ENCODE data around the gene COX19.

Gene COX19, protein sequence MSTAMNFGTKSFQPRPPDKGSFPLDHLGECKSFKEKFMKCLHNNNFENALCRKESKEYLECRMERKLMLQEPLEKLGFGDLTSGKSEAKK

DNA sequence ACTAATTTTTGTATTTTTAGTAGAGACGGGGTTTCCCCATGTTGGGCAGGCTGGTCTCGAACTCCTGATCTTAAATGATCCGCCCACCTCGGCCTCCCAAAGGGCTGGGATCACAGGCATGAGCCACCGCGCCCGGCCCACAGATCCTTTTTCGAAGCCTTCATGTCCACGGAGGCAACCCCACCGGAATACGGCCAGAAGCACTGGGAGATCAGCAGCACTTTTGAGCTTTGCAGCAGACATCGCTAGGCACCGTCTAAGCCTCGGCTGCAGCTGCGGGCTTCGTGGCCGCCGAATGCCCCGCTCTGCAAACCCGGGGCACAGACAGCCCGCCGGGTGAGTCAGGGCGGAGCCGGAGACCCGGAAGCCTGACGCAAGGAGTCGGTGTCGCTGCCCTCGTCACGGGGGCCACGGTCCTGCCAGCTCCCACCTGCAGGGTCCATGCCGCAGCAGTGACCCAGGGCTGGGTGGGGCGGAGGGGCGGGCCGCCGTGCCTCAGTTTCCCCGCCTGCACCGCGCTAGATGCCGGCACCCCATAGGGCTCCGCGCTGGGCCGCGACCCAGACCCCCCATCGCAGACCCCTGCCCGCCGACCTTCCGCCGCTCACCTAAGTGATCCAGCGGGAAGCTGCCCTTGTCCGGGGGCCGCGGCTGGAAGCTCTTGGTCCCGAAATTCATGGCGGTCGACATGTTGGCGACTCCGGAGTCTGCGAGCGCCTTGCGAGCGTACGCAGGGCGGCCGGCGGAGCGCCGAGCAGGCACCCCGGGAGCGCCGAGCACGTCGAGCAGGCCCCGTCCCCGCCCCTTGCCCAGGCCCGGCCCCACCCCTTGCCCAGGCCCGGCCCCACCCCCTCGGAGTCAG lies at the start of gene COX19:
TSS of gene COX19 (minus strand) at position 730 of the 862 bp plus-strand sequence. CDS start at position 690, 40 bp downstream.
- Histone ChIP-seq H3K36me3 (ENCODE audit: control insufficient read depth, insufficient read depth, low read length) (peaks cover 12% of the 10 kb centered on the region), H3K4me3 (ENCODE audit: low read depth, low read length) (peak within 1 kb of the TSS; percentile 86), H3K9ac (ENCODE audit: low read depth, low read length) (peak within 1 kb of the TSS; percentile 81), H3K4me1 (ENCODE audit: control insufficient read depth, insufficient read depth, low read length) (no peaks in the 10 kb centered on the region), H3K9me3 (ENCODE audit: control insufficient read depth, insufficient read depth, low read length) (no peaks in the 10 kb centered on the region), H3K27me3 (ENCODE audit: control insufficient read depth, insufficient read depth, low read length) (no peaks in the 10 kb centered on the region)

DNA sequence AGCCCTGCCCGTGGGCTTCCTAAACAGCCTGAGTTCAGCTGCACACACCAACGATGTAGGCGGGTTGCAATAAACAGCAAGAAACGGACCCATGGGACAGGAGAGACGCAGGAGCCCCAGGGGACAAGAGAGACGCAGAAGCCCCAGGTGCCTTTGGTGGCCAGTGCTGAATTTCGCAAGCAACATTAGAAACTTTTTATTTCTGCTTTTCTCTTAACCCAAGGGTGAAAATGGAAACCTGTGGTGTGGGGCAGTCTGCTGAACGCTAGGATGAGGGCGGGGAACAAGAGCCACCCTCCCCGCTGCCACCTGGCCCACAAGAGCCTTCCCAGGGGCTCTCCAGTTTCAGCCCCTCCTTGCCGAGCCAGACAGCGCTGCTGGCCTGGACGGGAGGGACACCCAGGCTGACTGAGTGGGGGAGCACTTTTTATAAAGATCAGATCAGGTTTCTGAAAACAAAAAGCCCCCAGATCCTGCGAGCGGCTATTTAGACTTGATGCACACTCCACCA lies 49.0 kb upstream of the COX19 start:
- H3K36me3 ChIP-seq (ENCODE audit: control insufficient read depth, insufficient read depth, low read length): peaks cover 12% of the 10 kb centered on the region
- H3K9me3 ChIP-seq (ENCODE audit: control insufficient read depth, insufficient read depth, low read length): no peaks in the 10 kb centered on the region
- no peaks in the 10 kb centered on the region for H3K27me3 ChIP-seq (ENCODE audit: control insufficient read depth, insufficient read depth, low read length)
- no peak overlapping the region for H3K9ac ChIP-seq (ENCODE audit: low read depth, low read length)
- no peak overlapping the region for H3K4me3 ChIP-seq (ENCODE audit: low read depth, low read length)
- H3K4me1 ChIP-seq (ENCODE audit: control insufficient read depth, insufficient read depth, low read length): no peaks in the 10 kb centered on the region

DNA sequence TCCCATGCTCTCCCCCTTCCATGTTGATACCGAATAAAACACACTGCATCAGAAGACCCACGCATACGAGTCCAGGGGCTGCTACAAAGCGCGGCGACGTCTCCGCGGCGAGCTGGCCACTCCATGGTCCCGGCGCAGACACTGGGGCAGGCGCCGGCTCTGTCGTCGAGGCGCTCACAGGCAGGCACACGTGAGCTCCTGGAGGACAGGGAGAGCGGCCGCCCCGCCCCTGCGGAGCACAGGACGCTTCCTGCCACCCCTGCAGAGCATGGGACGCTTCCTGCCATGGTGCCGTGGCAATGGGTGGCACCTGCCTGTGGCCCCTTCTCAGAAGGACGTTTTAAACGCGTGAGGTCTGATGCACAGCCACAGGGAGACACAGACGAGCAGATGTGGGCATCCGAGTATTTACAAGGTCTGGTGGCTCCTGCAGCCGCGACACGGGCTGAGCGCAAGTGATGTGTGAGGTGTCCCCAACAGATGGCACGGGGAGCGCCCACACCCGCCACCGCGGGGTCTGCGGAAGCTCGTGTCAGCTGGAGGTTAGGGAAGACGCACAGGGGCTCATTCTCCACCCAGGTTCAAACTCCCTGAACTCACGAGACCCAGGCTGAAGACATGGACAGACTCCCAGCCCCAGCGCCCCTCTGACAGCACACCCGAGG lies 47.6 kb upstream of the COX19 start:
- no peak overlapping the region for H3K9ac ChIP-seq (ENCODE audit: low read depth, low read length)
- no peak overlapping the region for H3K4me3 ChIP-seq (ENCODE audit: low read depth, low read length)
- no peaks in the 10 kb centered on the region for H3K4me1 ChIP-seq (ENCODE audit: control insufficient read depth, insufficient read depth, low read length)
- no peaks in the 10 kb centered on the region for H3K9me3 ChIP-seq (ENCODE audit: control insufficient read depth, insufficient read depth, low read length)
- no peaks in the 10 kb centered on the region for H3K27me3 ChIP-seq (ENCODE audit: control insufficient read depth, insufficient read depth, low read length)
- H3K36me3 ChIP-seq (ENCODE audit: control insufficient read depth, insufficient read depth, low read length): peaks cover 18% of the 10 kb centered on the region

DNA sequence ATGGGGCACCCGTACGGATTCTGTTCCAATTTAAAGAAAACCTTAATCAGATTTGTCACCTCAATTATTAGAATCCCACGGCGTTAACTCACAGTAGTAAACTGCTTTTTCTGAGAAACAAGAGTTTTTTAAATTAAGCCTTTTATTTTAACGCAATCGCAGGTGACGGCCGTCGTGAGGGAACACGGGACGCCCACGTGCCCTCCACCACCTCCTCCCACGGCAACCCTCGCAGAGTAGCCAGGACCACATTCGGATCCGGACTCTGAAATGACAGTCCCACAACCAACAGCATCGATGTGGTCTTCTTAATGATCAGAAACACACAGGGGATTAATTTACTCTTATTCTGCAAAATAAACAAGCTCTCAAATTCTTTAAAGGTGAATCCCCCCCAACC lies 47.0 kb upstream of the COX19 start:
- no peaks in the 10 kb centered on the region for H3K27me3 ChIP-seq (ENCODE audit: control insufficient read depth, insufficient read depth, low read length)
- H3K9ac ChIP-seq (ENCODE audit: low read depth, low read length): no peak overlapping the region
- no peak overlapping the region for H3K4me3 ChIP-seq (ENCODE audit: low read depth, low read length)
- H3K4me1 ChIP-seq (ENCODE audit: control insufficient read depth, insufficient read depth, low read length): no peaks in the 10 kb centered on the region
- H3K36me3 ChIP-seq (ENCODE audit: control insufficient read depth, insufficient read depth, low read length): peaks cover 18% of the 10 kb centered on the region
- H3K9me3 ChIP-seq (ENCODE audit: control insufficient read depth, insufficient read depth, low read length): no peaks in the 10 kb centered on the region

DNA sequence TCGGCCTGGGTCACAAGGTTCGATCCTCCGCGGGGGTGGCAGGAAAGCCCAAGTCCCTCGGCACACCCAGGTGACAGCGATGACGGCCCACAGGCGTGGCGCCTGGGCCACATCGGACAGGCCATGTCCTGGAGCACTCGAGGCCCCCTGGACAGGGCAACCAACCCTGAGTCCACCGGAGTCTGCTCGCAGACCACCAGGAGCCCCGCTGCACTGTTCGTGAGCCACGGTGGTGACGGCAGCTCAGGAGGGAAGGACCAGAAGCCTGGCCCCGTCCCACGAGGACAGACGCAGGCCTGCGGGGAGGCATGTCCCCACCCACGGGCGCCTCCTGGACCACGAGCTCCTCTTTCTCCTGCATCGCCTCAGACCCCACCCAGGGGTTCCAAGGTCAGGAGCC lies 46.6 kb upstream of the COX19 start:
- no peak overlapping the region for H3K4me3 ChIP-seq (ENCODE audit: low read depth, low read length)
- no peak overlapping the region for H3K9ac ChIP-seq (ENCODE audit: low read depth, low read length)

DNA sequence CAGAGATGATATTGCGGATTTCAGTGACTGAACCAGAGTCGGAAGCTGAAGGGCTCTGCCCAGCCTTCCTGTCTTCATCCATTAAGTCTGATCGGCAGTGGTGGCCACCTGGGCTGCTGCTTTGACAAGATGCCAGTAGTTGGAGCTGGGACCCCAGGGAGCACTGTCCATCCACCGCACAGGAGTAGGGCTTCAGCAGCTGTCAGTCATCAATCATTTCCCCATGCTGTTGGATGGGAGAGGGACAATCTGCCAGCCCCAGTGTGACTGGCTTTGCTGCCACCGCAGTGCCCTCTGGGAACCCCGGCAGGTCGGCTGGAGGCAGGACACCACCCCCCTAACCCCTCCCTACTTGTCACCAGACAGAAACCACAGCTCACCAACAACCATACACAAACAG lies 46.0 kb upstream of the COX19 start:
- Histone ChIP-seq H3K9ac (ENCODE audit: low read depth, low read length) (no peak overlapping the region), H3K4me3 (ENCODE audit: low read depth, low read length) (no peak overlapping the region), H3K4me1 (ENCODE audit: control insufficient read depth, insufficient read depth, low read length) (no peaks in the 10 kb centered on the region)

More for the DNA sequence above, 46.6 kb upstream of the COX19 start:
- no peaks in the 10 kb centered on the region for H3K9me3 ChIP-seq (ENCODE audit: control insufficient read depth, insufficient read depth, low read length)
- H3K36me3 ChIP-seq (ENCODE audit: control insufficient read depth, insufficient read depth, low read length): peaks cover 18% of the 10 kb centered on the region
- no peaks in the 10 kb centered on the region for H3K27me3 ChIP-seq (ENCODE audit: control insufficient read depth, insufficient read depth, low read length)
- no peaks in the 10 kb centered on the region for H3K4me1 ChIP-seq (ENCODE audit: control insufficient read depth, insufficient read depth, low read length)

DNA sequence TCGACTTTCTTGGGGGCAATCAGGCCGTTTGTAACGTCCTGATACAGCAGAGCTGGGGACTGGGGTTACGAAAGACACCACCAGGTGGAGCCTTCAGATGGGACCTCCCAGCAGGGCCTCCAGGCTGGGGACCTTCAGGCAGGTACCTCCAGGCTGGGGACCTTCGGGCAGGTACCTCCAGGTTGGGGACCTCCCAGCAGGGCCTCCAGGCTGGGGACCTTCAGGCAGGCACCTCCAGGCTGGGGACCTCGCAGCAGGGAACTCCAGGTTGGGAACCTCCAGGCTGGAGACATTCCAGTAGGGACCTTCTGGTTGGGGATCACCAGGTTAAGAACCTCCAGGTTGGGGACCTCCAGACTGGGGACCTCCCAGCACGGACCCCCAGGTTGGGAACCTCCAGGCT lies 45.5 kb upstream of the COX19 start:
- Histone ChIP-seq H3K9me3 (ENCODE audit: control insufficient read depth, insufficient read depth, low read length) (no peaks in the 10 kb centered on the region), H3K4me1 (ENCODE audit: control insufficient read depth, insufficient read depth, low read length) (no peaks in the 10 kb centered on the region), H3K4me3 (ENCODE audit: low read depth, low read length) (no peak overlapping the region), H3K36me3 (ENCODE audit: control insufficient read depth, insufficient read depth, low read length) (peaks cover 18% of the 10 kb centered on the region), H3K27me3 (ENCODE audit: control insufficient read depth, insufficient read depth, low read length) (no peaks in the 10 kb centered on the region), H3K9ac (ENCODE audit: low read depth, low read length) (no peak overlapping the region)

More for the DNA sequence above, 46.0 kb upstream of the COX19 start:
- no peaks in the 10 kb centered on the region for H3K9me3 ChIP-seq (ENCODE audit: control insufficient read depth, insufficient read depth, low read length)
- H3K36me3 ChIP-seq (ENCODE audit: control insufficient read depth, insufficient read depth, low read length): peaks cover 18% of the 10 kb centered on the region
- no peaks in the 10 kb centered on the region for H3K27me3 ChIP-seq (ENCODE audit: control insufficient read depth, insufficient read depth, low read length)

DNA sequence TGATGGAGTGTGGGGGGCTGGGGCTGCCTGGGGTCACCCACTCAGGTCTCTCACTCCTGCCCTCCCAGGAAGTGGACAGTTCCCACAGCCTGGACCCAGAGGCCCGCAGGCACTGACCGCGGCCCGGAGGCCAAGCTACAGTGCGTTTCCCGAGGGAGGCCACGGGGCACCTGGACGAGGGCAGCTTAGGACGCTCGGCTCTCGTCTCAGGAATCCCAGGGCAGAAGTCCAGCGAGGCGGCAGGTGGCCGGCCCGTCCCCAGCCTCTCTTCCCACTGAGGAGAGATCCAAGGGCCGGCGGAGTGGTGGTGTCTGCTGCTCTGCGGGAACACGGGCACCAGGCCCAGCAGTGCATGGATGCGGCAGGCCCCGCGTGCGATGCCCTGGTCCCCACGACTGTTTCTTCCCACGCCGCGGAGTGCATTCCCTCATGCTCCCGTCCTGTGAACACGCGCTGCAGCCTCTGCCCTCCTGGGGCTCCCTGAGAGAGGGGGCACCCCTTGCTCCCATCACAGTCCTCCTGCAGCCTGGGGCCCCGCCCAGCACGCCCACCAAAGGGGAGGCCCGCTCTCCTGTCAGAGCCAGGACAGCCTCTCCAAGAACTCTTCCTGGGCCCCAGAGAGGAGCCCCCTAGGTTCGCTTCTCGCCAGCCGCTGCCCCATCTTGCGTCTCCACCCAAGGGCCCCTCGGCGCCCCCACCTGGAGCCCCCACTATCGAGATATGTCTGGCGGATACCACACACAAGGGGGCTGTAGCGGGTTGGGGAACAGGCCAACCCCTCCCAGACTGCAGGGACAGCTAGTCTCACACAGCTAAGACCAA lies 44.7 kb upstream of the COX19 start:
- no peaks in the 10 kb centered on the region for H3K9me3 ChIP-seq (ENCODE audit: control insufficient read depth, insufficient read depth, low read length)
- no peak overlapping the region for H3K4me3 ChIP-seq (ENCODE audit: low read depth, low read length)
- H3K36me3 ChIP-seq (ENCODE audit: control insufficient read depth, insufficient read depth, low read length): peaks cover 14% of the 10 kb centered on the region
- H3K27me3 ChIP-seq (ENCODE audit: control insufficient read depth, insufficient read depth, low read length): no peaks in the 10 kb centered on the region
- H3K4me1 ChIP-seq (ENCODE audit: control insufficient read depth, insufficient read depth, low read length): no peaks in the 10 kb centered on the region
- H3K9ac ChIP-seq (ENCODE audit: low read depth, low read length): no peak overlapping the region

DNA sequence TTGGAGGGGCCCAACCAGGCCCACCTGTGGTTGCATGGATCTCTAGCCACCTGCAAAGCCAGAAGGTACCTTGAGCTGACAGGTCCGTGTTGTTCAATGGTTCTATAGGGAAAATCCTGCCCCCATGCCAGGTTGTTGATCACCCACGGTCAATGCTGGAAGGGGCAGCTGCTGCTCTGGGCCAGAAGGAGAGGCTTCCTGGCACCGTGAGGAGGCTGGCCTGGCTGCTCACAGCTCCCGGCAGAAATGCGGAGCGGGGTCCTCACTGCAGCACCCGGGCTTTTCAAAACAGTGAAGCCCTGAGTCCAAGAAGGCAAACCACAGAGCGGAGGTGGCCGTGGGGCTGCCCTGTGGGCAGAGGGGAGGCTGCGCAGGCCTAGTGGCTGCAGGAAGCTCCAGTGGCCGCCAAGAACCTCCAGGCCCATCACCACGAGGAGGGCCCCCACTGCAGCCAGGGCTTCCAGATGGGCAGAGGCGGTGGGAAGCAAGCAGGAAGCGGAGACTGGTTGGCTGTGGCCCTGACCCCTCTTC lies 44.0 kb upstream of the COX19 start:
- H3K36me3 ChIP-seq (ENCODE audit: control insufficient read depth, insufficient read depth, low read length): peaks cover 17% of the 10 kb centered on the region
- no peaks in the 10 kb centered on the region for H3K27me3 ChIP-seq (ENCODE audit: control insufficient read depth, insufficient read depth, low read length)

DNA sequence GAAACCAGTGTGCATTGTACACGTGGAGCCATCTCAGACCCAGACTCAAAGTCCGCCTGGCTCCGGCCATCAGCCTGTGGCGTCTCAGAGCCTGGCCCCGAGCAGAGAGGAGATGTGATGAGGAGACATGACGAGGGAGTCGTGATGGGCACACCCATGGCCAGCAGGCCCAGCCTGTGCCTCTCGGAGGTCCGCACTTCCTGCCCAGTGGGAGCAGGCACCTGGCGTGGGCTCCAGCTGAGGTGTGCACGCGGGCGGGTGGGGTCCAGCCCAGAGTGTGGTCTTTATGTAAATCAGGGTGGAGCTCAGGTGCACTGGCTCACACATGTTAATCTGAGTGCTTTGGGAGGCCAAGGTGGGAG lies 43.0 kb upstream of the COX19 start:
- Histone ChIP-seq H3K9me3 (ENCODE audit: control insufficient read depth, insufficient read depth, low read length) (no peaks in the 10 kb centered on the region), H3K36me3 (ENCODE audit: control insufficient read depth, insufficient read depth, low read length) (peaks cover 17% of the 10 kb centered on the region), H3K4me3 (ENCODE audit: low read depth, low read length) (no peak overlapping the region), H3K27me3 (ENCODE audit: control insufficient read depth, insufficient read depth, low read length) (no peaks in the 10 kb centered on the region), H3K9ac (ENCODE audit: low read depth, low read length) (no peak overlapping the region), H3K4me1 (ENCODE audit: control insufficient read depth, insufficient read depth, low read length) (no peaks in the 10 kb centered on the region)

More for the DNA sequence above, 44.0 kb upstream of the COX19 start:
- no peak overlapping the region for H3K9ac ChIP-seq (ENCODE audit: low read depth, low read length)
- H3K4me3 ChIP-seq (ENCODE audit: low read depth, low read length): no peak overlapping the region
- no peaks in the 10 kb centered on the region for H3K9me3 ChIP-seq (ENCODE audit: control insufficient read depth, insufficient read depth, low read length)
- no peaks in the 10 kb centered on the region for H3K4me1 ChIP-seq (ENCODE audit: control insufficient read depth, insufficient read depth, low read length)
